Measurements from ENCODE around the gene ZNF23.

GRCh38 chr16:71410146-71410545 is 51.9 kb downstream of the ZNF23 start:
- no peak for TF ChIP-seq CTCF (IDR thresholded peaks at IDR 0.05; ENCODE audit: insufficient read depth, low read length)
- no peak for TF ChIP-seq POLR2AphosphoS5 (IDR thresholded peaks at IDR 0.05; ENCODE audit: low read depth)

Measured in HL-60 (cell line).